HG02970 (cell line): ENCODE measurements around the gene KIAA1549.

Source experiments
- ATAC-seq: cut with Tn5 transposase; IDR thresholded peaks from one replicate; pipeline ENCODE4 v1.9.1; 2021; ENCODE audit warnings: mild to moderate bottlenecking, moderate library complexity, moderate number of reproducible peaks; ENCODE audit not compliant: unreplicated experiment, low FRiP score

Gene KIAA1549

GRCh38 chr7:138975343-138976104 lies 5.7 kb downstream of the KIAA1549 start:
- no peak for ATAC-seq

GRCh38 chr7:138974675-138975292 lies 6.4 kb downstream of the KIAA1549 start:
- ATAC-seq, result no peak

GRCh38 chr7:138974103-138974502 lies 7.1 kb downstream of the KIAA1549 start:
- ATAC-seq, result no peak

- ATAC-seq, result no peak
Measured at GRCh38 chr7:138970952-138971351, 10.2 kb downstream of the KIAA1549 start.

GRCh38 chr7:138970446-138970845 lies 10.7 kb downstream of the KIAA1549 start:
- ATAC-seq, result no peak

GRCh38 chr7:138967159-138967558 lies 14.0 kb downstream of the KIAA1549 start:
- ATAC-seq, result no peak

GRCh38 chr7:138964624-138965436 lies 16.4 kb downstream of the KIAA1549 start:
- ATAC-seq, result no peak

GRCh38 chr7:138963675-138964074 lies 17.5 kb downstream of the KIAA1549 start:
- ATAC-seq, result no peak

- ATAC-seq, result no peak
Measured at GRCh38 chr7:138962561-138963270, 18.5 kb downstream of the KIAA1549 start.

- no peak for ATAC-seq
Measured at GRCh38 chr7:138961159-138961558, 20.0 kb downstream of the KIAA1549 start.

- no peak for ATAC-seq
Measured at GRCh38 chr7:138958391-138958956, 22.7 kb downstream of the KIAA1549 start.

GRCh38 chr7:138957753-138958390 lies 23.3 kb downstream of the KIAA1549 start:
- no peak for ATAC-seq

GRCh38 chr7:138957217-138957616 lies 24.0 kb downstream of the KIAA1549 start:
- ATAC-seq, result no peak

GRCh38 chr7:138954545-138955475 lies 26.4 kb downstream of the KIAA1549 start:
- ATAC-seq, result no peak

GRCh38 chr7:138952791-138953190 lies 28.4 kb downstream of the KIAA1549 start:
- ATAC-seq, result no peak

GRCh38 chr7:138951953-138952352 lies 29.2 kb downstream of the KIAA1549 start:
- ATAC-seq, result no peak

GRCh38 chr7:138949421-138950088 lies 31.6 kb downstream of the KIAA1549 start:
- ATAC-seq, result no peak

GRCh38 chr7:138948403-138948802 lies 32.8 kb downstream of the KIAA1549 start:
- ATAC-seq, result no peak
